Measurements from ENCODE around the gene ADAMTSL1. TPM values are rescaled to one million over a fixed set of nuclear protein-coding genes. Genes with fewer than 3 reads are reported as not detected.

The ADAMTSL1 gene
- total RNA-seq, 1 donor from 2014 or later: not detected

- no peaks in the 10 kb centered on the region for H3K27me3 Mint-ChIP-seq (ENCODE audit: low read depth)
- no peaks in the 10 kb centered on the region for H3K36me3 Mint-ChIP-seq (ENCODE audit: low read depth)
- no peaks in the 10 kb centered on the region for H3K4me1 Mint-ChIP-seq (ENCODE audit: low read depth)
- DNase-seq (ENCODE audit: low spot score): no peak
- no peaks in the 10 kb centered on the region for H3K9me3 Mint-ChIP-seq
- intact Hi-C loops (cut with micrococcal nuclease): no loop called here
- H3K4me3 Mint-ChIP-seq (ENCODE audit: low read depth): no peak overlapping the region
- no peak overlapping the region for H3K27ac Mint-ChIP-seq
Observed at GRCh38 chr9:18768951-18769622, 295.1 kb downstream of the ADAMTSL1 start.

GRCh38 chr9:18770131-18770908 lies 296.4 kb downstream of the ADAMTSL1 start:
- H3K27me3 Mint-ChIP-seq (ENCODE audit: low read depth): no peaks in the 10 kb centered on the region

GRCh38 chr9:18771011-18771410 lies 297.1 kb downstream of the ADAMTSL1 start:
- Mint-ChIP-seq H3K36me3 (ENCODE audit: low read depth) (no peaks in the 10 kb centered on the region), H3K27ac (no peak overlapping the region), H3K9me3 (no peaks in the 10 kb centered on the region), H3K27me3 (ENCODE audit: low read depth) (no peaks in the 10 kb centered on the region), H3K4me1 (ENCODE audit: low read depth) (no peaks in the 10 kb centered on the region), H3K4me3 (ENCODE audit: low read depth) (no peak overlapping the region)
- no peak for DNase-seq (ENCODE audit: low spot score)
- intact Hi-C loops (cut with micrococcal nuclease): no loop called here

More at GRCh38 chr9:18770131-18770908, 296.4 kb downstream of the ADAMTSL1 start:
- Mint-ChIP-seq H3K4me1 (ENCODE audit: low read depth) (no peaks in the 10 kb centered on the region), H3K36me3 (ENCODE audit: low read depth) (no peaks in the 10 kb centered on the region), H3K9me3 (no peaks in the 10 kb centered on the region), H3K27ac (no peak overlapping the region), H3K4me3 (ENCODE audit: low read depth) (no peak overlapping the region)
- intact Hi-C loops (cut with micrococcal nuclease): no loop called here
- no peak for DNase-seq (ENCODE audit: low spot score)

GRCh38 chr9:18771763-18772162 lies 297.8 kb downstream of the ADAMTSL1 start:
- Mint-ChIP-seq H3K4me3 (ENCODE audit: low read depth) (no peak overlapping the region), H3K36me3 (ENCODE audit: low read depth) (no peaks in the 10 kb centered on the region), H3K4me1 (ENCODE audit: low read depth) (no peaks in the 10 kb centered on the region), H3K27ac (no peak overlapping the region), H3K9me3 (no peaks in the 10 kb centered on the region), H3K27me3 (ENCODE audit: low read depth) (no peaks in the 10 kb centered on the region)
- intact Hi-C loops (cut with micrococcal nuclease): no loop called here
- DNase-seq (ENCODE audit: low spot score): no peak

- intact Hi-C loops (cut with micrococcal nuclease): no loop called here
- Mint-ChIP-seq H3K4me3 (ENCODE audit: low read depth) (no peak overlapping the region), H3K9me3 (no peaks in the 10 kb centered on the region), H3K27ac (no peak overlapping the region), H3K4me1 (ENCODE audit: low read depth) (no peaks in the 10 kb centered on the region), H3K27me3 (ENCODE audit: low read depth) (no peaks in the 10 kb centered on the region), H3K36me3 (ENCODE audit: low read depth) (no peaks in the 10 kb centered on the region)
- no peak for DNase-seq (ENCODE audit: low spot score)
Observed at GRCh38 chr9:18775241-18775640, 301.3 kb downstream of the ADAMTSL1 start.

GRCh38 chr9:18775930-18776329 lies 302.0 kb downstream of the ADAMTSL1 start:
- no peaks in the 10 kb centered on the region for H3K4me1 Mint-ChIP-seq (ENCODE audit: low read depth)
- no peaks in the 10 kb centered on the region for H3K36me3 Mint-ChIP-seq (ENCODE audit: low read depth)
- intact Hi-C loops (cut with micrococcal nuclease): no loop called here
- no peak overlapping the region for H3K27ac Mint-ChIP-seq
- H3K9me3 Mint-ChIP-seq: no peaks in the 10 kb centered on the region
- H3K4me3 Mint-ChIP-seq (ENCODE audit: low read depth): no peak overlapping the region
- H3K27me3 Mint-ChIP-seq (ENCODE audit: low read depth): no peaks in the 10 kb centered on the region
- no peak for DNase-seq (ENCODE audit: low spot score)

GRCh38 chr9:18776836-18777820 lies 303.2 kb downstream of the ADAMTSL1 start:
- Mint-ChIP-seq H3K27ac (no peak overlapping the region), H3K4me1 (ENCODE audit: low read depth) (no peaks in the 10 kb centered on the region), H3K9me3 (no peaks in the 10 kb centered on the region), H3K36me3 (ENCODE audit: low read depth) (no peaks in the 10 kb centered on the region), H3K27me3 (ENCODE audit: low read depth) (no peaks in the 10 kb centered on the region), H3K4me3 (ENCODE audit: low read depth) (no peak overlapping the region)
- DNase-seq (ENCODE audit: low spot score): no peak
- intact Hi-C loops (cut with micrococcal nuclease): no loop called here

GRCh38 chr9:18778147-18778546 lies 304.2 kb downstream of the ADAMTSL1 start:
- Mint-ChIP-seq H3K27ac (no peak overlapping the region), H3K4me3 (ENCODE audit: low read depth) (no peak overlapping the region), H3K9me3 (no peaks in the 10 kb centered on the region), H3K36me3 (ENCODE audit: low read depth) (no peaks in the 10 kb centered on the region), H3K4me1 (ENCODE audit: low read depth) (no peaks in the 10 kb centered on the region), H3K27me3 (ENCODE audit: low read depth) (no peaks in the 10 kb centered on the region)
- intact Hi-C loops (cut with micrococcal nuclease): no loop called here
- no peak for DNase-seq (ENCODE audit: low spot score)

GRCh38 chr9:18778846-18779245 lies 304.9 kb downstream of the ADAMTSL1 start:
- H3K27ac Mint-ChIP-seq: no peak overlapping the region
- H3K4me1 Mint-ChIP-seq (ENCODE audit: low read depth): no peaks in the 10 kb centered on the region
- intact Hi-C loops (cut with micrococcal nuclease): no loop called here
- H3K27me3 Mint-ChIP-seq (ENCODE audit: low read depth): no peaks in the 10 kb centered on the region
- DNase-seq (ENCODE audit: low spot score): no peak
- no peak overlapping the region for H3K4me3 Mint-ChIP-seq (ENCODE audit: low read depth)
- H3K9me3 Mint-ChIP-seq: no peaks in the 10 kb centered on the region
- H3K36me3 Mint-ChIP-seq (ENCODE audit: low read depth): no peaks in the 10 kb centered on the region

- H3K4me3 Mint-ChIP-seq (ENCODE audit: low read depth): no peak overlapping the region
- H3K9me3 Mint-ChIP-seq: no peaks in the 10 kb centered on the region
- no peak for DNase-seq (ENCODE audit: low spot score)
- H3K27me3 Mint-ChIP-seq (ENCODE audit: low read depth): no peaks in the 10 kb centered on the region
- intact Hi-C loops (cut with micrococcal nuclease): no loop called here
- H3K4me1 Mint-ChIP-seq (ENCODE audit: low read depth): no peaks in the 10 kb centered on the region
- no peak overlapping the region for H3K27ac Mint-ChIP-seq
- H3K36me3 Mint-ChIP-seq (ENCODE audit: low read depth): no peaks in the 10 kb centered on the region
Observed at GRCh38 chr9:18783909-18784308, 310.0 kb downstream of the ADAMTSL1 start.

- Mint-ChIP-seq H3K4me1 (ENCODE audit: low read depth) (no peaks in the 10 kb centered on the region), H3K36me3 (ENCODE audit: low read depth) (no peaks in the 10 kb centered on the region), H3K27me3 (ENCODE audit: low read depth) (no peaks in the 10 kb centered on the region), H3K27ac (no peak overlapping the region), H3K9me3 (no peaks in the 10 kb centered on the region), H3K4me3 (ENCODE audit: low read depth) (no peak overlapping the region)
- intact Hi-C loops (cut with micrococcal nuclease): no loop called here
- no peak for DNase-seq (ENCODE audit: low spot score)
Observed at GRCh38 chr9:18785604-18786003, 311.7 kb downstream of the ADAMTSL1 start.

GRCh38 chr9:18786196-18786595 lies 312.2 kb downstream of the ADAMTSL1 start:
- Mint-ChIP-seq H3K27me3 (ENCODE audit: low read depth) (no peaks in the 10 kb centered on the region), H3K9me3 (no peaks in the 10 kb centered on the region), H3K4me1 (ENCODE audit: low read depth) (no peaks in the 10 kb centered on the region), H3K4me3 (ENCODE audit: low read depth) (no peak overlapping the region), H3K36me3 (ENCODE audit: low read depth) (no peaks in the 10 kb centered on the region), H3K27ac (no peak overlapping the region)
- DNase-seq (ENCODE audit: low spot score): no peak
- intact Hi-C loops (cut with micrococcal nuclease): no loop called here
